A673 (cell line): Measurements from ENCODE around the gene HGF. TPM values are rescaled to one million over a fixed set of nuclear protein-coding genes. Genes with fewer than 3 reads are reported as not detected.

Experiments
- BruUV-seq: library from RNA; stranded (reverse); fragments of 400-500 nt; replicated peaks from 2 replicates; lab custom pipeline; 2021; lab: Mats Ljungman, UMichigan
- CTCF ChIA-PET: fragments of 300-600 bp; sonication (Branson Sonifier 250); formaldehyde crosslinking; loops from one replicate; lab custom pipeline; 2022; ENCODE audit warnings: antibody characterized with exemption; lab: Charles Lee
- POLR2A ChIA-PET: fragments of 300-600 bp; sonication (Branson Sonifier 250); formaldehyde crosslinking; loops from one replicate; lab custom pipeline; 2022; ENCODE audit warnings: antibody characterized with exemption; ENCODE audit not compliant: low non-redundant PET; lab: Charles Lee
- DNase-seq: peaks from one replicate; pipeline ENCODE4 v3.0.0-alpha.2; 2015; ENCODE audit warnings: low spot score
- H3K27ac ChIP-seq: fragments of 200-600 bp; sonication (generic); 2 replicates; pipeline ENCODE4 v1.5.1; 2016; ENCODE audit warnings: mixed run types, low read depth, mild to moderate bottlenecking, mixed read lengths, antibody characterized with exemption, low read length; ENCODE audit not compliant: poor library complexity, severe bottlenecking
- H3K27me3 ChIP-seq: fragments of 200-600 bp; sonication (generic); replicated peaks from 2 replicates; pipeline ENCODE4 v1.6.1; 2017; ENCODE audit warnings: mixed run types, low read depth, mild to moderate bottlenecking, mixed read lengths, antibody characterized with exemption, low read length; ENCODE audit not compliant: insufficient read depth, poor library complexity
- H3K36me3 ChIP-seq: fragments of 200-600 bp; sonication (generic); 2 replicates; pipeline ENCODE4 v1.6.1; 2016; ENCODE audit warnings: mixed run types, mild to moderate bottlenecking, mixed read lengths, antibody characterized with exemption, low read length; ENCODE audit not compliant: insufficient read depth, poor library complexity, severe bottlenecking
- H3K4me1 ChIP-seq: fragments of 200-600 bp; sonication (generic); 2 replicates; pipeline ENCODE4 v1.6.1; 2017; ENCODE audit warnings: mixed run types, mild to moderate bottlenecking, mixed read lengths, antibody characterized with exemption, low read length; ENCODE audit not compliant: insufficient read depth, poor library complexity, severe bottlenecking
- H3K4me3 ChIP-seq: fragments of 200-600 bp; sonication (generic); 2 replicates; pipeline ENCODE4 v1.5.1; 2016; ENCODE audit warnings: low read depth, mixed run types, mild to moderate bottlenecking, mixed read lengths, low read length; ENCODE audit not compliant: poor library complexity, severe bottlenecking
- H3K9me3 ChIP-seq: fragments of 200-600 bp; sonication (generic); 2 replicates; pipeline ENCODE4 v1.6.1; 2016; ENCODE audit warnings: mixed run types, low read depth, mild to moderate bottlenecking, mixed read lengths, antibody characterized with exemption, low read length; ENCODE audit not compliant: poor library complexity, severe bottlenecking
- EZH2 ChIP-seq: fragments of 200-600 bp; sonication (generic); IDR thresholded peaks from 2 replicates; pipeline ENCODE4 v1.6.1; 2017; ENCODE audit warnings: borderline replicate concordance, low read depth, mild to moderate bottlenecking, mixed read lengths, antibody characterized with exemption, low read length; ENCODE audit not compliant: poor library complexity, severe bottlenecking
- intact Hi-C: fragments of 100-400 bp; cut with micrococcal nuclease; formaldehyde crosslinking; loops from one replicate; pipeline ENCODE4 v1.10.0; 2022; ENCODE audit not compliant: unreplicated experiment
- total RNA-seq: library from RNA; stranded (reverse); gene quantifications from 2 replicates; pipeline ENCODE4 v1.2.3, GENCODE V29; 2021
- TF ChIP-seq, protein P1 (sequence below): fragments of 300-800, 200-600 bp; sonication (generic); conservative IDR thresholded peaks from 2 replicates; pipeline ENCODE4 v1.5.1; 2017; ENCODE audit warnings: low read depth, mild to moderate bottlenecking, antibody characterized with exemption, low read length, moderate library complexity, mixed read lengths

The HGF gene
- total RNA-seq, 1 experiment from 2014 or later: not detected

DNA sequence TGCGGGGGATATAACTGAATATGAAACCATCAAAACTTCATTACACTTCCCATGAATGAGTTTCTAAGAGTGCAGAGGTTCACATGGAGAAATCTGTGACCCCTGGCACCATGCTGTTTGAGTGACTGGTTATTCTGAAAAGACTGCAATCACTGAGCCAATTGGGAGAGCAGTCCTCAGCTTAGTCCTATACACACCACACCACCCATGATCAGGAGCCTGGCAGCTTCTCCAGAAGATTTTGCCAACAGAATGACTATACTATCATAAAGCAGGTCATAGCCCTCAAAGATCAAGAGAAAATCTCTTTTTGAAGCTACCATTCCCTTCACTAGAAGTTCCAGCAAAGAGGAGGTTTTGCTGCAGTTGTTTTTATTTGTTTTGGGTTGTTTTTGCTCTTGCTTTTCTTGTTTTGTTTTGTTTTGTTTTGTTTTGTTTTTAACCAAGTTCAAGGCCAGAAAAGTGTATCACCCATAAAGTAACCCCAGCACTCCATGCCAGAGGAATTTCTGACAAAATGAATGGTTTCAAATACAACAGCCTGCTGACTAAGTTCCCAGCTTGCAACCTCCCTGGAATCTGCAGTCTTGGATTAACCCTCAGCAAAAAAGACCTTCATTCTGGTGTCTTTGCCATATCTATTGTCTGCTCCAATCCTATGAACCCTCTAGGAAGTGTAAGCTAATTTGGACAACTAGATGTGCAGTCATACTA is 19.7 kb upstream of the HGF start:
- no peak for DNase-seq
- Histone ChIP-seq H3K4me3 (no peak overlapping the region), H3K4me1 (peaks cover 7% of the 10 kb centered on the region), H3K27me3 (no peaks in the 10 kb centered on the region), H3K9me3 (no peaks in the 10 kb centered on the region), H3K27ac (no peak overlapping the region), H3K36me3 (no peaks in the 10 kb centered on the region)
- ChIA-PET POLR2A (no interaction called here), CTCF (interaction anchor here (0.5 kb wide), 1 partner anchor 316 kb away, joined by 11 read pairs; no protein-coding TSS in a partner anchor)
- intact Hi-C loops: no loop called here
- BruUV-seq: no TSS peak
- TF ChIP-seq, protein P1, sequence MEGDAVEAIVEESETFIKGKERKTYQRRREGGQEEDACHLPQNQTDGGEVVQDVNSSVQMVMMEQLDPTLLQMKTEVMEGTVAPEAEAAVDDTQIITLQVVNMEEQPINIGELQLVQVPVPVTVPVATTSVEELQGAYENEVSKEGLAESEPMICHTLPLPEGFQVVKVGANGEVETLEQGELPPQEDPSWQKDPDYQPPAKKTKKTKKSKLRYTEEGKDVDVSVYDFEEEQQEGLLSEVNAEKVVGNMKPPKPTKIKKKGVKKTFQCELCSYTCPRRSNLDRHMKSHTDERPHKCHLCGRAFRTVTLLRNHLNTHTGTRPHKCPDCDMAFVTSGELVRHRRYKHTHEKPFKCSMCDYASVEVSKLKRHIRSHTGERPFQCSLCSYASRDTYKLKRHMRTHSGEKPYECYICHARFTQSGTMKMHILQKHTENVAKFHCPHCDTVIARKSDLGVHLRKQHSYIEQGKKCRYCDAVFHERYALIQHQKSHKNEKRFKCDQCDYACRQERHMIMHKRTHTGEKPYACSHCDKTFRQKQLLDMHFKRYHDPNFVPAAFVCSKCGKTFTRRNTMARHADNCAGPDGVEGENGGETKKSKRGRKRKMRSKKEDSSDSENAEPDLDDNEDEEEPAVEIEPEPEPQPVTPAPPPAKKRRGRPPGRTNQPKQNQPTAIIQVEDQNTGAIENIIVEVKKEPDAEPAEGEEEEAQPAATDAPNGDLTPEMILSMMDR: no peak
- no peak for TF ChIP-seq EZH2

DNA sequence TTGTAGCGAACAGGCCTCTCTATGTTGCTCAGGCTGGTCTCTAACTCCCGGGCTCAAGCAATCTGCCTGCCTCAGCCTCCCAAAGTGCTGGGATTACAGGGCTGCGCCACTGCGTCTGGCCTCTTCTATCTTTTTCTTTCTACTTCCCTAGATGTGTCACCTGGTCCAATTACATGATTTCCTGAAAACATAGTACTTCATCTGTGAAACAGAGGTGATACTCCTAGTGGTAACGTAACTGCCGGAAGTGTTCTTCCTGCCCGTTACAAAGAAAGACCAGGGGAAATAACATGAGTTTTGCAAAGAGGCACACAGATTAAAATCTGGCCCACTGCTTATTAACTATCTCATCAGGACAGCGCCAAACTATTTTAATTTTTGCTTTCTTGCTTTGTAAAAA is 18.4 kb upstream of the HGF start:
- Histone ChIP-seq H3K9me3 (no peaks in the 10 kb centered on the region), H3K36me3 (no peaks in the 10 kb centered on the region), H3K4me3 (no peak overlapping the region), H3K27ac (no peak overlapping the region), H3K27me3 (no peaks in the 10 kb centered on the region), H3K4me1 (peaks cover 7% of the 10 kb centered on the region)
- ChIA-PET CTCF (no interaction called here), POLR2A (no interaction called here)
- DNase-seq: no peak
- no TSS peak for BruUV-seq
- intact Hi-C loops: no loop called here
- TF ChIP-seq, protein P1: no peak
- no peak for TF ChIP-seq EZH2

DNA sequence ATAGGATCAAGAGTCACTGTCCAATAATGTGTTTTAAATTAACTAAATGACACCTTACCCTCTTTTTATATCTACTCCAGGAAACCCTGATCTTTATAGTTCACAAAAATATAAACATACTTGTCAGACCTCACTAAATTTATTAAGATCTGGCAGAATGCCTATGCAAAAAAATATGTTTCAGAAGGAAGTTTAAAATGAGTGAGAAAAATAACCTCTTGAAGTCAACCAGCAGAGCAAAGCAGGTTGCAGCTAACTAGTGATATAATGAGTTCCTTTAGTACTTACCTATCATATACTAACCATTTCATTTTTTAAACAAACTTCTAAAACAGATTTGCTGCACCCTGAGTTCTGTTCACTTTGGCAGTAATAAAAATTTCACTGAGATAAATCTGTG is 14.0 kb upstream of the HGF start:
- no peaks in the 10 kb centered on the region for H3K9me3 ChIP-seq
- no TSS peak for BruUV-seq
- TF ChIP-seq, protein P1: no peak
- TF ChIP-seq EZH2: no peak
- no peak overlapping the region for H3K27ac ChIP-seq
- intact Hi-C loops: no loop called here
- POLR2A ChIA-PET: no interaction called here
- H3K27me3 ChIP-seq: no peaks in the 10 kb centered on the region
- H3K4me3 ChIP-seq: no peak overlapping the region
- peaks cover 8% of the 10 kb centered on the region for H3K4me1 ChIP-seq
- CTCF ChIA-PET: no interaction called here
- DNase-seq: no peak
- H3K36me3 ChIP-seq: no peaks in the 10 kb centered on the region
